Measurements from ENCODE around the gene MTRF1.

DNA sequence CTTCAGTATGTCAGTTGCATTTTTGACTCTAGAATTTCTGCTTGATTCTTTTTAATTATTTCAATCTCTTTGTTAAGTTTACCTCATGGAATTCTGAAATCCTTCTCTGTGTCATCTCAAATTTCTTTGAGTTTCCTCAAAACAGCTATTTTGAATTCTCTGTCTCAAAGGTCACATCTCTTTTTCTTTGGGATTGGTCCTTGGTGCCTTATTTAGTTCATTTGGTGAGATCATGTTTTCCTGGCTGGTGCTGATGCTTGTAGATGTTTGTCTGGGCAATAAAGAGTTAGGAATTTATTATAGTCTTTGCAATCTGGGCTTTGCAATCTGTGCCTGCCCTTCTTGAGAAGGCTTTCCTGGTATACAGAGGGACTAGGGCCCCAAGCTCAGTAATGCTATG lies 50.5 kb downstream of the MTRF1 start:
- no peak for TF ChIP-seq NFIC (IDR thresholded peaks at IDR 0.05)
- TF ChIP-seq, protein P1, sequence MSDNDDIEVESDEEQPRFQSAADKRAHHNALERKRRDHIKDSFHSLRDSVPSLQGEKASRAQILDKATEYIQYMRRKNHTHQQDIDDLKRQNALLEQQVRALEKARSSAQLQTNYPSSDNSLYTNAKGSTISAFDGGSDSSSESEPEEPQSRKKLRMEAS (IDR thresholded peaks at IDR 0.05): no peak
- no peak for TF ChIP-seq CREB1 (IDR thresholded peaks at IDR 0.05; ENCODE audit: low read depth)
- TF ChIP-seq, protein P2, sequence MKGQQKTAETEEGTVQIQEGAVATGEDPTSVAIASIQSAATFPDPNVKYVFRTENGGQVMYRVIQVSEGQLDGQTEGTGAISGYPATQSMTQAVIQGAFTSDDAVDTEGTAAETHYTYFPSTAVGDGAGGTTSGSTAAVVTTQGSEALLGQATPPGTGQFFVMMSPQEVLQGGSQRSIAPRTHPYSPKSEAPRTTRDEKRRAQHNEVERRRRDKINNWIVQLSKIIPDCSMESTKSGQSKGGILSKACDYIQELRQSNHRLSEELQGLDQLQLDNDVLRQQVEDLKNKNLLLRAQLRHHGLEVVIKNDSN (IDR thresholded peaks at IDR 0.05): no peak
- TF ChIP-seq TEAD4 (IDR thresholded peaks at IDR 0.05): no peak
- no peak for TF ChIP-seq EP300 (IDR thresholded peaks at IDR 0.05; ENCODE audit: borderline replicate concordance)
